KMS-11 (cell line): ENCODE measurements around the gene ATP1A1.

Experiments
- H2AFZ ChIP-seq: fragments of 200-600 bp; sonication (generic); 2 replicates; pipeline ENCODE4 v1.6.1; 2016; ENCODE audit warnings: antibody characterized with exemption, mixed run types, low read depth
- H3K27ac ChIP-seq: fragments of 200-600 bp; sonication (generic); 2 replicates; pipeline ENCODE4 v1.6.1; 2016; ENCODE audit warnings: mild to moderate bottlenecking, mixed run types
- H3K27me3 ChIP-seq: fragments of 200-600 bp; sonication (generic); 2 replicates; pipeline ENCODE4 v1.6.1; 2017; ENCODE audit warnings: mild to moderate bottlenecking, low read depth, mixed run types, moderate library complexity; ENCODE audit not compliant: insufficient read depth
- H3K36me3 ChIP-seq: fragments of 200-600 bp; sonication (generic); 2 replicates; pipeline ENCODE4 v1.6.1; 2017; ENCODE audit warnings: mild to moderate bottlenecking, mixed run types; ENCODE audit not compliant: insufficient read depth
- H3K4me1 ChIP-seq: fragments of 200-600 bp; sonication (generic); 2 replicates; pipeline ENCODE4 v1.6.1; 2016; ENCODE audit warnings: mild to moderate bottlenecking, low read depth, mixed run types; ENCODE audit not compliant: poor library complexity, severe bottlenecking
- H3K4me2 ChIP-seq: fragments of 200-600 bp; sonication (generic); 2 replicates; pipeline ENCODE4 v1.7.0; 2016; ENCODE audit warnings: mild to moderate bottlenecking, mixed run types
- H3K4me3 ChIP-seq: fragments of 200-600 bp; sonication (generic); IDR thresholded peaks from 2 replicates; pipeline ENCODE4 v1.6.1; 2017; ENCODE audit warnings: low read depth, low read length, mixed read lengths; ENCODE audit not compliant: insufficient read depth
- H3K79me2 ChIP-seq: fragments of 200-600 bp; sonication (generic); 2 replicates; pipeline ENCODE4 v1.6.1; 2016; ENCODE audit warnings: low read depth, mixed run types; ENCODE audit not compliant: insufficient read depth
- H3K9ac ChIP-seq: fragments of 200-600 bp; sonication (generic); 2 replicates; pipeline ENCODE4 v1.6.1; 2016; ENCODE audit warnings: mild to moderate bottlenecking, mixed run types
- H4K20me1 ChIP-seq: fragments of 200-600 bp; sonication (generic); 2 replicates; pipeline ENCODE4 v1.6.1; 2016; ENCODE audit warnings: mild to moderate bottlenecking, mixed run types; ENCODE audit not compliant: insufficient read depth
- TF ChIP-seq, protein P1 (sequence below): fragments of 200-600 bp; sonication (generic); conservative IDR thresholded peaks from 2 replicates; pipeline ENCODE4 v1.6.1; 2017; ENCODE audit warnings: low read depth, mild to moderate bottlenecking, antibody characterized with exemption, low read length, moderate library complexity, mixed read lengths

The ATP1A1 gene

DNA sequence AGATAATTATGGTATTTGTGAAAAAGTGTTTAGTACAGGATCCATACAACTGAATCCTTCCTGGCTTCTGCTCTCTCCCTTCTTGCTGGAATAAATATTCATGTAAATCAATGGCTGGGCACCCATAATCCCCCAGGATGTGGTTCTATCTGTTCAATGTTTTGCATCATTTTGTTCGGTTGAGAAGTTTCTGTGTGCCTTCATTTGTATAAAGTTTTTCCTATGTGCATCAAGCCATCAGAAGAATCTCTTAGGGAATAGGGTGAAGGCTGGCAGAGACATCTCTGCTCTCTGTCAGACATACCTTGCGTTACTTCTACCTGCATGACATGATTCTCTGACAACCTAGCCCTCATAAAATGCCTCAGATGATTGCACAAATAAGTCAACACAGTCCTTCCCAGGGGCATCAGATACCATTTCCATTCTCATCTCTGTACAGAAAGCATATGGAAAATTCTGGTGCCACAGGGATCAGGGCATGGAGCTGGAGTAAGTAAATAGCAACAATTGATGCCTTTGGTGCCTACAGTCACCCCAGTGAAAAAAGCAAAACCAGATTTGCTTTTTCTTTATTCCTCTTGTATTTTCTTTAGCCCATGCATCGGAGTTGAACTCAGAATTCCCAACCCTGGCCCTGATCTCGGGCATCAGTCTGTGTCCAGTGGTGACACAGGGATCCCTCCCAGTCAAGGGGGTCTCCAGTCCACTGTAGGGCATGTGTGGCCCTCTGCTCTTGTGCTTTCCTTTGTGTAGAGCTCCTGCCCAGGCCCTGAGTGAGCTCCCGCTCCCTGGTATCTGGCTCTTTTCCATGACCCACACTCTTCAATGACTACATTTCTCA is 39.7 kb upstream of the ATP1A1 start:
- Histone ChIP-seq H2AFZ (no peak overlapping the region), H4K20me1 (no peaks in the 10 kb centered on the region), H3K4me3 (no peak overlapping the region), H3K4me1 (peaks cover 63% of the 10 kb centered on the region), H3K4me2 (peak overlapping the region; percentile 16; the same call in 1 of the 2 replicates), H3K27ac (no peak overlapping the region), H3K27me3 (no peaks in the 10 kb centered on the region), H3K9ac (no peak overlapping the region), H3K36me3 (no peaks in the 10 kb centered on the region), H3K79me2 (no peaks in the 10 kb centered on the region)
- TF ChIP-seq, protein P1, sequence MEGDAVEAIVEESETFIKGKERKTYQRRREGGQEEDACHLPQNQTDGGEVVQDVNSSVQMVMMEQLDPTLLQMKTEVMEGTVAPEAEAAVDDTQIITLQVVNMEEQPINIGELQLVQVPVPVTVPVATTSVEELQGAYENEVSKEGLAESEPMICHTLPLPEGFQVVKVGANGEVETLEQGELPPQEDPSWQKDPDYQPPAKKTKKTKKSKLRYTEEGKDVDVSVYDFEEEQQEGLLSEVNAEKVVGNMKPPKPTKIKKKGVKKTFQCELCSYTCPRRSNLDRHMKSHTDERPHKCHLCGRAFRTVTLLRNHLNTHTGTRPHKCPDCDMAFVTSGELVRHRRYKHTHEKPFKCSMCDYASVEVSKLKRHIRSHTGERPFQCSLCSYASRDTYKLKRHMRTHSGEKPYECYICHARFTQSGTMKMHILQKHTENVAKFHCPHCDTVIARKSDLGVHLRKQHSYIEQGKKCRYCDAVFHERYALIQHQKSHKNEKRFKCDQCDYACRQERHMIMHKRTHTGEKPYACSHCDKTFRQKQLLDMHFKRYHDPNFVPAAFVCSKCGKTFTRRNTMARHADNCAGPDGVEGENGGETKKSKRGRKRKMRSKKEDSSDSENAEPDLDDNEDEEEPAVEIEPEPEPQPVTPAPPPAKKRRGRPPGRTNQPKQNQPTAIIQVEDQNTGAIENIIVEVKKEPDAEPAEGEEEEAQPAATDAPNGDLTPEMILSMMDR = no peak

DNA sequence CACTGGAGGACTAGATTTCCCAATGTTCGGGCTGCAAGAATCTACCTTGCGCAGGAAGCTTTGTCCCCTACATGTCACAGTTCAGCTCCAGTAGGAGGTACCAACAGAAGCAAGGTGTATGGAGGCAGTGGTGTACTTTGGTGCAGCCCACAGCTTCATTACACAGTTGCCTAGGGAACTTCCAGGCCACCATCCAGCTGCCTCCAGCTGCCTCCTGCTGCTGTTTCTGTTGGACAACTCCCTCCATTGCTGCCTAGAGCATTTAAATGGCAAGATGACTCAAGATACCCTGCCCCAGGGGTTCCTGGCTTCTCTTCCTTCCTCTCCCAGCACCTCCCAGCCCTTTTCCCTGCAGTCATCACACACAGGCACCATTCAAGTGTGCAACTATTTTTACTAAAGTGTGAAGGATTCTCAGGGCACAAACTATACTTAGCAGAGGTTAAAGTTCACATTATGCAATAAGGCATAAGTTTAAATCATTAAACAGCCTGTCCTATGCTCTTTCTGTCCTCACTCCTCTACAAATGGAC is 39.0 kb upstream of the ATP1A1 start:
- TF ChIP-seq, protein P1 = no peak
- Histone ChIP-seq H3K4me1 (peaks cover 56% of the 10 kb centered on the region), H2AFZ (no peak overlapping the region), H3K79me2 (no peaks in the 10 kb centered on the region), H3K9ac (no peak overlapping the region), H4K20me1 (no peaks in the 10 kb centered on the region), H3K27me3 (no peaks in the 10 kb centered on the region), H3K36me3 (no peaks in the 10 kb centered on the region), H3K4me2 (no peak overlapping the region; the same call in 1 of the 2 replicates), H3K27ac (no peak overlapping the region), H3K4me3 (no peak overlapping the region)

DNA sequence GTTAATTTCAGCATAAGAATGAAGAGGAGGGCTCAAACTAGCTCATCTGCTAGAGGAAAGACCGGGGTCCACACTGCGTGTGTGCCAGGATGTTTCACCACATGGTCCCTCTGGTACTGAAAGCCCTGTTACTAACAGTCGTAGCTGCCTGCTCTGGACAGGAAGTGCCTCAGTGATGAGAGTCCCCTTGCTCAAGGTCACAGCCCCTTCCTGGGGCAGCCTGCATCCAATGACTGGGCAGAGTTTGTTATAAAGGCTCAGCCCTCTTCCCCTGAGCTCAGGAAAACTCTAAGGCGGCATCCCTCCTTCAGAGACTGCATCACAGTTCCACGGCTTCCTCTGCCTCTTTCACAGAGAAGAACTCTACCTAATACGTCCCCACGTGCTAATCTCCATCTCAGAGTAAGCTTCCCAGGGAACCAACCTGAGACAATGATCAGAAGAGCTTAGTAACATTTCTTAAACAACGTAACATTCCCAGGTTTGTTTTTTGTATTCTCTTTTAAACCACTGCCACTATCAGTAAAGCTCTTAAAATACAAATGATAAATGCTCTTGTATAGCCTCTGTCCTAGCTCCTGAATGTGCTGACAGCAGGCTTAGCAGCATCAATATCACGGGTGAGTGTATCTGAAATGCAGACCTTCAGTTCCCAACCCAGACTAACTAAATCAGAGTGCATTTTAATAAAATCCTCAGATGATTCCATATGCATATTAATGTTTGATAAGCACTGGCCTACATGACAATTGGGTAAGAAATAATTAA is 38.0 kb upstream of the ATP1A1 start:
- Histone ChIP-seq H2AFZ (no peak overlapping the region), H3K79me2 (no peaks in the 10 kb centered on the region), H3K4me1 (peaks cover 46% of the 10 kb centered on the region), H4K20me1 (no peaks in the 10 kb centered on the region), H3K9ac (no peak overlapping the region), H3K4me2 (no peak overlapping the region), H3K36me3 (no peaks in the 10 kb centered on the region), H3K4me3 (no peak overlapping the region), H3K27me3 (no peaks in the 10 kb centered on the region), H3K27ac (no peak overlapping the region)
- TF ChIP-seq, protein P1 = no peak

DNA sequence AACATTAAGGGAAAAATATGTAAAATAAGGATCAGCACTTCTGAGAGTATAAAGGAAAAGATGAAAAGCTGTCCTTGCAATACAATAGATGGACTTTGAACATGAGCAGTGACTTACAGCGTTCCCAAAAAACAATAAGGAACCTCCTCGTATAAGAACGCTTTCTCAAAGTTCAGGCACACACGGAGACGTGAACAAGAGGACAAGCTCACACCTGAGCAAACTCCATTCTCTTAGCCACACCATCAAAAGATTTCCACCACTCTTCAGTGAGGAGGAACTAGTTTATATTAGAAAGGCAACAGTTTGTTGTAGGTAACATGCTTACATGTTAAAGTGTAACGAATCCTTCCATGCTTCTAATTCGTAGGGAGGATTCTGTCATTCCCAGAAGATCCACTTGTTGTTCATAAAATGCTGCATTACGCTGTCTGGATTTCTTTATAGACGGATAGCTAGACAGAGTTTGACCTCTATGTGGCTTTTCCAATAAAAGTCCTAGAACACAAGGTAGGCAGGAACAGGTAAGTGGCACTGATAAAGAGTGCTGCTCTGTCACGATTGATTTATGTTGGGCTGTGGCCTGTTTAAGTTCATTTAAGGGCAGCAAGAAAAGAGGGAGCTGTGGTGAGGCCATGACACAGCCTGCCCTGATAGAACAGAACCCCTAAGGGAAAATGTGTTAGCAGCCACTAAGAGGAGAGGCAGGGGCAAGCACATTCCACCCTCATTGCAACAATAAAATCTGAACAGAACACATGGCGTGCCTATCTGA is 37.0 kb upstream of the ATP1A1 start:
- Histone ChIP-seq H3K27me3 (no peaks in the 10 kb centered on the region), H3K27ac (no peak overlapping the region), H3K79me2 (no peaks in the 10 kb centered on the region), H3K4me1 (peaks cover 37% of the 10 kb centered on the region), H2AFZ (no peak overlapping the region), H4K20me1 (no peaks in the 10 kb centered on the region), H3K4me3 (no peak overlapping the region), H3K36me3 (no peaks in the 10 kb centered on the region), H3K9ac (no peak overlapping the region), H3K4me2 (no peak overlapping the region)
- TF ChIP-seq, protein P1 = no peak
